Heart left ventricle (tissue), 16 donors: Measurements from ENCODE around the gene PANK2. TPM values are rescaled to one million over a fixed set of nuclear protein-coding genes. Genes with fewer than 3 reads are reported as not detected.

Source experiments
- ATAC-seq, 4 donors: fragments of 200-7000 bp; cut with Tn5 transposase; one replicate each; pipeline ENCODE4 v1.9.1; 2020 to 2022; ENCODE audit warnings: moderate library complexity in 4 of 4, mild to moderate bottlenecking in 3 of 4, moderate number of reproducible peaks in 1 of 4
- DNase-seq, 5 donors: peaks; one replicate each; pipeline ENCODE4 v3.0.0-alpha.2; 2020
- H3K27ac ChIP-seq, 12 donors: fragments of 200-600 bp; sonication (generic) in 4 of 12; one replicate each; pipeline versions ENCODE4 v1.5.0 to v1.8.0; 2016 to 2022; ENCODE audit warnings: mild to moderate bottlenecking in 2 of 12
- H3K27me3 ChIP-seq, 9 donors: fragments of 200-600 bp; sonication (generic) in 2 of 9; one replicate each; pipeline versions ENCODE4 v1.5.1 to v1.8.0; 2016 to 2022; ENCODE audit warnings: mild to moderate bottlenecking in 3 of 9
- H3K36me3 ChIP-seq, 9 donors: fragments of 200-600 bp; sonication (generic) in 2 of 9; one replicate each; pipeline versions ENCODE4 v1.5.0 to v1.8.0; 2018 to 2022; ENCODE audit warnings: mild to moderate bottlenecking in 2 of 9
- H3K4me1 ChIP-seq, 12 donors: fragments of 200-600 bp; sonication (generic) in 4 of 12; one replicate each; pipeline versions ENCODE4 v1.5.0 to v1.8.0; 2016 to 2022; ENCODE audit warnings: mild to moderate bottlenecking in 3 of 12
- H3K4me3 ChIP-seq, 12 donors: fragments of 200-600 bp; sonication (generic) in 4 of 12; one replicate each; pipeline versions ENCODE4 v1.5.0 to v1.8.0; 2017 to 2022; ENCODE audit warnings: mild to moderate bottlenecking in 9 of 12, moderate library complexity in 4 of 12
- H3K9me3 ChIP-seq, 12 donors: fragments of 200-600 bp; sonication (generic) in 4 of 12; one replicate each; pipeline versions ENCODE4 v1.5.0 to v1.8.0; 2016 to 2022; ENCODE audit warnings: mild to moderate bottlenecking in 1 of 12
- CTCF ChIP-seq, 12 donors: fragments of 200-600 bp; sonication (generic) in 4 of 12; IDR thresholded peaks; one replicate each; pipeline versions ENCODE4 v1.5.0 to v1.8.0; 2018 to 2022; ENCODE audit warnings: antibody characterized with exemption in 12 of 12, mild to moderate bottlenecking in 5 of 12
- POLR2A ChIP-seq, 2 donors: fragments of 450-650 bp; IDR thresholded peaks; one replicate each; pipeline ENCODE4 v1.6.1; 2017; ENCODE audit warnings: antibody characterized with exemption in 2 of 2, mild to moderate bottlenecking in 2 of 2, moderate library complexity in 2 of 2
- WGBS, 4 donors: extraction: QIAGEN DNeasy Blood & Tissue Kit in 2 of 4; methylation state at CpG; one replicate each; pipeline versions ENCODE4 v1.1.5 to v1.1.7; 2013 to 2018; 5-methylcytosine and 5-hydroxymethylcytosine counted together
- intact Hi-C, 10 donors: fragments of 100-400 bp; cut with DNase I; formaldehyde crosslinking; loops; one replicate each; pipeline versions ENCODE4 v1.11.1 to v1.14.2; 2022
- polyA plus RNA-seq, 2 donors: library from polyadenylated mRNA; stranded (reverse); fragments of 200-250 nt; gene quantifications; one replicate each; pipeline ENCODE4 v1.2.3, GENCODE V29; 2013
- total RNA-seq, 9 donors: library from RNA; depleted of rRNA in 2 of 9; stranded (reverse); fragments of >200 nt in 2 of 9; fragmentation: NEBNext Ultra II Directional in 3 of 9; extraction: Animal tissue kit (Norgen Biotek cat#: 25700) in 3 of 9; gene quantifications; one replicate each; pipeline versions ENCODE4 v1.1.0 to v1.2.4, GENCODE V29; 2016 to 2023
- donor health status: ischemic (EF 13 %, LVEDD 7.1; RV severe dilation, severe dysfunction).
- donor health status: healthy with polysubstance abuse.
- donor health status: DM: no; HTN: yes; CAD: no.
- donor health status: DM: no; HTN: no; CAD: no.
- donor health status: ischemic (EF 25% LVEDD 6.9; RV normal size, moderate dysfunction).
- donor health status: ischemic (EF 25% LVEDD 5.7; RV mildly dilated, moderate dysfunction).
- donor health status: healthy.
- donor health status: DM: yes; HTN: yes; CAD: no.
- donor health status: ischemic (EF 35%, LVEDD 5.7; RV mildly dilated, moderate dysfunction).
- donor health status: nonischemic (EF 11% LVEDD 7.7; RV severe dilation, severe dysfunction).
- donor health status: DM: yes; HTN: yes; CAD: no.
- donor health status: PGD.
- donor health status: ischemic (EF 29% LVEDD 5.4; RV normal size, mild dysfunction).
- donor health status: nonischemic (EF 23%, LVEDD 6.1; RV moderate dilation, normal function).

Gene PANK2
- total and polyA plus RNA-seq, 11 donors, result 13.9 to 28.9 (median 18.1) TPM

- Histone ChIP-seq H3K27ac (peak overlapping the region in 6 of 12 donors; percentile 0 to 83 (median 35)), H3K9me3 (no peaks in the 10 kb centered on the region), H3K4me3 (peak overlapping the region in 4 of 12 donors; percentile 4 to 41 (median 24)), H3K4me1 (peaks cover 0 to 95% (median 57%) of the 10 kb centered on the region in 12 donors), H3K36me3 (peaks cover 0 to 9% (median 0%) of the 10 kb centered on the region in 9 donors), H3K27me3 (no peaks in the 10 kb centered on the region)
- DNase-seq (no peak), ATAC-seq (no peak)
- intact Hi-C loops, result no loop called here
- no peak for TF ChIP-seq POLR2A (IDR thresholded peaks at IDR 0.05)
- no peak for TF ChIP-seq CTCF (IDR thresholded peaks at IDR 0.05)
- 66 to 76% (median 72%) methylated on average over 3 of the region's 3 CpGs for WGBS, 4 donors
Measured at GRCh38 chr20:3901028-3901705, 12.0 kb downstream of the PANK2 start.

- Histone ChIP-seq H3K4me3 (peak overlapping the region in 4 of 12 donors; percentile 4 to 41 (median 24)), H3K36me3 (peaks cover 0 to 6% (median 0%) of the 10 kb centered on the region in 9 donors), H3K27me3 (no peaks in the 10 kb centered on the region), H3K9me3 (no peaks in the 10 kb centered on the region), H3K4me1 (peaks cover 0 to 94% (median 53%) of the 10 kb centered on the region in 12 donors), H3K27ac (peak overlapping the region in 5 of 12 donors; percentile 0 to 83 (median 35))
- DNase-seq (no peak), ATAC-seq (no peak)
- WGBS, 4 donors, result 80 to 83% (median 81%) methylated on average over 9 of the region's 9 CpGs
- intact Hi-C loops, result no loop called here
- no peak for TF ChIP-seq POLR2A (IDR thresholded peaks at IDR 0.05)
- TF ChIP-seq CTCF (IDR thresholded peaks at IDR 0.05), result no peak
Measured at GRCh38 chr20:3901706-3902440, 12.7 kb downstream of the PANK2 start.

GRCh38 chr20:3902446-3902845 is 13.3 kb downstream of the PANK2 start:
- Histone ChIP-seq H3K4me3 (peak overlapping the region in 1 of 12 donors; percentile 41), H3K4me1 (peaks cover 0 to 94% (median 50%) of the 10 kb centered on the region in 12 donors), H3K9me3 (no peaks in the 10 kb centered on the region), H3K27me3 (no peaks in the 10 kb centered on the region), H3K27ac (peak overlapping the region in 2 of 12 donors; percentile 35 to 83), H3K36me3 (peaks cover 0 to under 1% (median 0%) of the 10 kb centered on the region in 9 donors)
- no peak for TF ChIP-seq POLR2A (IDR thresholded peaks at IDR 0.05)
- TF ChIP-seq CTCF (IDR thresholded peaks at IDR 0.05), result no peak
- DNase-seq (no peak), ATAC-seq (no peak)
- 90 to 97% (median 93%) methylated on average over 5 of the region's 5 CpGs for WGBS, 4 donors
- intact Hi-C loops, result no loop called here

GRCh38 chr20:3904224-3904623 is 15.0 kb downstream of the PANK2 start:
- H3K27me3 ChIP-seq, result no peaks in the 10 kb centered on the region
- H3K9me3 ChIP-seq, result no peaks in the 10 kb centered on the region
- peaks cover 0 to 17% (median 15%) of the 10 kb centered on the region in 9 donors for H3K36me3 ChIP-seq
- WGBS, 4 donors, result 38 to 55% (median 49%) methylated on average over 2 of the region's 2 CpGs
- DNase-seq, result no peak
- H3K27ac ChIP-seq, result peak overlapping the region in 1 of 12 donors; percentile 55
- peaks cover 0 to 88% (median 48%) of the 10 kb centered on the region in 12 donors for H3K4me1 ChIP-seq
- TF ChIP-seq POLR2A (IDR thresholded peaks at IDR 0.05), result no peak
- TF ChIP-seq CTCF (IDR thresholded peaks at IDR 0.05), result no peak
- no peak for ATAC-seq
- H3K4me3 ChIP-seq, result no peak overlapping the region
- intact Hi-C loops, result no loop called here
